Parathyroid adenoma (tissue), 2 donors: Measurements from ENCODE around the gene PPP2R5C.

ENCODE experiments used
- H2AFZ ChIP-seq: fragments of 300-600 bp; sonication (generic); one replicate; pipeline ENCODE4 v1.7.0; 2017; ENCODE audit warnings: antibody characterized with exemption, mild to moderate bottlenecking
- H3K27ac ChIP-seq: fragments of 300-600 bp; sonication (generic); one replicate; pipeline ENCODE4 v1.7.0; 2017
- H3K27me3 ChIP-seq: fragments of 300-600 bp; sonication (generic); one replicate; pipeline ENCODE4 v1.7.0; 2017; ENCODE audit warnings: low read length; ENCODE audit not compliant: control insufficient read depth, insufficient read depth
- H3K36me3 ChIP-seq: fragments of 300-600 bp; sonication (generic); one replicate; pipeline ENCODE4 v1.7.0; 2017; ENCODE audit warnings: low read length; ENCODE audit not compliant: control insufficient read depth, insufficient read depth
- H3K4me1 ChIP-seq: fragments of 300-600 bp; sonication (generic); one replicate; pipeline ENCODE4 v1.7.0; 2017; ENCODE audit warnings: control low read depth
- H3K4me2 ChIP-seq: fragments of 300-600 bp; sonication (generic); one replicate; pipeline ENCODE4 v1.7.0; 2017; ENCODE audit warnings: low read length
- H3K4me3 ChIP-seq: fragments of 300-600 bp; sonication (generic); one replicate; pipeline ENCODE4 v1.7.0; 2017; ENCODE audit warnings: low read depth, low read length
- H3K79me2 ChIP-seq: fragments of 300-600 bp; sonication (generic); one replicate; pipeline ENCODE4 v1.7.0; 2017; ENCODE audit warnings: control low read depth
- H3K9ac ChIP-seq: fragments of 300-600 bp; sonication (generic); one replicate; pipeline ENCODE4 v1.7.0; 2017; ENCODE audit warnings: mild to moderate bottlenecking
- H3K9me3 ChIP-seq: fragments of 300-600 bp; sonication (generic); one replicate; pipeline ENCODE4 v1.7.0; 2017; ENCODE audit warnings: low read length; ENCODE audit not compliant: control insufficient read depth
- TF ChIP-seq, protein P1 (sequence below): fragments of 300-600 bp; sonication (generic); IDR thresholded peaks from one replicate; pipeline ENCODE4 v1.7.0; 2017; ENCODE audit warnings: antibody characterized with exemption, mild to moderate bottlenecking
- donor health status: primary hyperparathyroidism.

Gene PPP2R5C

DNA sequence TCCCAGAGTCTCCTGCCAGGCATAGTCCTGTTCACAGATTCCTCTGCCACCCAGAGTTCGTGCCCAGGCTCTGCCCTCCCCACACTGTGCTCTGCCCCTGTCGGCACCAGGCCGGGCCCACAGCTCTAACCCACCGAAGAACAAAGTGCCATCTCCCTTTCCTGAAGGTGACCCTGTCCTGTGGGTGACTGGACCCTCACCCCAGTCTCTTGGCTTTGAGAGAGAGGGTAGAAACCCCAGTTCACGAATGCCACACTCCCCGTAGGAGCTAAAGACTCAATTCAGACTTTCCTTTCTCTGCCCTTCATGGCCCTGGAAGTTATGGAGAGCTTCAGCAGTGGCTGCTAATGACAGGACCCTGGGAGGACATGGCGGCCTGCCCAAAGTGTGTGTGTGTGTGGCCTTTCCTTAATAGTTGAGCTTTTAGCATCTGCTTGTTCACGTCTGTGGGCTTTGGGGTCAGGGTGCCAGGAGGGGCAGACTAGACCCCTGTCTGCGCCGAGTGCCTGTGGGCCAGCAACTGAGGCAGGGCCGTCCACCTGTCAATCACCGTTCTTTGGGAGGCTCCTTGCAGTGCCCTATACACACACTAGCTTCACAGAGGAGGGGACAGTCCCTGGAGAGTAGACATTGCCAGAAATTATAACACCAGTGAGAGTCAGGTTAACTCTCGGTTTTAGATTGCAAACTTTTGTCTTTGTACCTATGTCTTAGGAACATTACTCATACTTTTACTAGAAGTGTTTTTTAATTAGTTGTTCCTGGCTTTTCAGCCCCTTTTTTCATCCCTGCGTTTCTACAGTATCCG is 118.2 kb downstream of the PPP2R5C start:
- H3K9ac ChIP-seq, result no peak overlapping the region
- no peak overlapping the region for H3K4me2 ChIP-seq
- H3K79me2 ChIP-seq, result peaks cover 53% of the 10 kb centered on the region
- H3K27ac ChIP-seq, result no peak overlapping the region
- no peaks in the 10 kb centered on the region for H3K9me3 ChIP-seq
- H3K27me3 ChIP-seq, result no peaks in the 10 kb centered on the region
- TF ChIP-seq, protein P1, sequence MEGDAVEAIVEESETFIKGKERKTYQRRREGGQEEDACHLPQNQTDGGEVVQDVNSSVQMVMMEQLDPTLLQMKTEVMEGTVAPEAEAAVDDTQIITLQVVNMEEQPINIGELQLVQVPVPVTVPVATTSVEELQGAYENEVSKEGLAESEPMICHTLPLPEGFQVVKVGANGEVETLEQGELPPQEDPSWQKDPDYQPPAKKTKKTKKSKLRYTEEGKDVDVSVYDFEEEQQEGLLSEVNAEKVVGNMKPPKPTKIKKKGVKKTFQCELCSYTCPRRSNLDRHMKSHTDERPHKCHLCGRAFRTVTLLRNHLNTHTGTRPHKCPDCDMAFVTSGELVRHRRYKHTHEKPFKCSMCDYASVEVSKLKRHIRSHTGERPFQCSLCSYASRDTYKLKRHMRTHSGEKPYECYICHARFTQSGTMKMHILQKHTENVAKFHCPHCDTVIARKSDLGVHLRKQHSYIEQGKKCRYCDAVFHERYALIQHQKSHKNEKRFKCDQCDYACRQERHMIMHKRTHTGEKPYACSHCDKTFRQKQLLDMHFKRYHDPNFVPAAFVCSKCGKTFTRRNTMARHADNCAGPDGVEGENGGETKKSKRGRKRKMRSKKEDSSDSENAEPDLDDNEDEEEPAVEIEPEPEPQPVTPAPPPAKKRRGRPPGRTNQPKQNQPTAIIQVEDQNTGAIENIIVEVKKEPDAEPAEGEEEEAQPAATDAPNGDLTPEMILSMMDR, result no peak
- H2AFZ ChIP-seq, result no peak overlapping the region
- no peak overlapping the region for H3K4me3 ChIP-seq
- no peaks in the 10 kb centered on the region for H3K36me3 ChIP-seq
- no peaks in the 10 kb centered on the region for H3K4me1 ChIP-seq

DNA sequence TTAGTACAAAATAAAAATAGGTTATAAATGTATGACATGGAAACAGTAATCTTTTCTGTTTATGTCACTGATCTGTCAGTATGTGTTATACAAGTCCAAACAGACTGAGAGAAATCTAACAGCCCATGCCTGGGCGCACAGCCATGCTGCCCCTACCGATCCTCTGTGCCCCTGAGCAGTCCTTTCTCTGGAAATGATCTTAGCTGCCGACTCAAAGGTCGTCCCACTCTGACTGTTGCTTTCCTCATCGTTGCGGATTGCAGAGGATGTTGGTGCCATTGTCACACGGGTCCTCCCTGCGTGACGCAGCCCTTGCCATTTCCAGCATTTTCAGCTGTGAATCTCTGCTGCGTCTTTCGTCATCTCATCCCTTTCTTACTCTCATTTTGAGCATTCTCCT is 119.9 kb downstream of the PPP2R5C start:
- Histone ChIP-seq H3K9ac (no peak overlapping the region), H3K4me3 (no peak overlapping the region), H3K27me3 (no peaks in the 10 kb centered on the region), H3K4me1 (no peaks in the 10 kb centered on the region), H3K9me3 (no peaks in the 10 kb centered on the region), H3K79me2 (peaks cover 38% of the 10 kb centered on the region), H3K27ac (no peak overlapping the region), H2AFZ (no peak overlapping the region), H3K36me3 (no peaks in the 10 kb centered on the region), H3K4me2 (no peak overlapping the region)
- TF ChIP-seq, protein P1, result no peak

DNA sequence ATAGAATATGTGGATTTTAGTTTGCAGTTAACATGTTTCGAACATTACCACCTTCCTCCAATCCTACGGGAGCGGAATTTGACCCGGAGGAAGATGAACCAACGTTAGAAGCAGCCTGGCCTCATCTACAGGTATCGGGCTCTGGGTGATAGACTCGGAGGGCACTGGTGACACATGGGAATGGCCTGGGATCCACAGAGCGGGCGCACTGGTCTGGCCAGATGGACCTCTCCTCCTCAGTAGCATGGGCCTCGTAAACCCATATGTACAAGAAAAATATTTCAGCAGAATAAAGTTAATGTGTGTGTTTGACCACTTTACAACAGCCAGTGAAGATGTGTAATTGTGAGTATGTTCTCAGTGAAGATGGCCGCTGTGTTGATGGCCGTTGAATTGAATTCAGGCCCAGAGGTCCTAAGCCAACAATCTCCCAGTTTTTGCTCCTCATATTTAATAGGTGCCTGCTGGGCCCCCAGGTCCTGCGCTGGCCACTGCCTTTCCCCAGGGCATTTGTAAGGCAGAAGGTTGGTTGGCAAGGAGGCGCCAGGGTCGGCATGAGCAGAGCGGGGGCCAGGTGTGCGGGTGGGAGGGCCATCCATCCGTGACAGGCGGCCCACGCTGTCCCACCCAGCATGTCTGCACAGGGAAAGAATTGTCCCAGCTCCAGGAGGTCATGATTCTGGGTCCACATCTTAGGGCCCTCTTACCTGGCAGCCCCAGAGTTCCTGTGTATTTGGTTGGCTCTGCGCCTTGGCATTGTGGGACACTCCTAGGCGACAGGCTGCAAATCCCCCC is 120.8 kb downstream of the PPP2R5C start:
- no peaks in the 10 kb centered on the region for H3K36me3 ChIP-seq
- H3K9ac ChIP-seq, result no peak overlapping the region
- H3K79me2 ChIP-seq, result peaks cover 31% of the 10 kb centered on the region
- H3K4me1 ChIP-seq, result no peaks in the 10 kb centered on the region
- TF ChIP-seq, protein P1, result no peak
- H3K4me3 ChIP-seq, result no peak overlapping the region
- no peak overlapping the region for H3K4me2 ChIP-seq
- no peaks in the 10 kb centered on the region for H3K27me3 ChIP-seq
- no peaks in the 10 kb centered on the region for H3K9me3 ChIP-seq
- no peak overlapping the region for H2AFZ ChIP-seq
- no peak overlapping the region for H3K27ac ChIP-seq

DNA sequence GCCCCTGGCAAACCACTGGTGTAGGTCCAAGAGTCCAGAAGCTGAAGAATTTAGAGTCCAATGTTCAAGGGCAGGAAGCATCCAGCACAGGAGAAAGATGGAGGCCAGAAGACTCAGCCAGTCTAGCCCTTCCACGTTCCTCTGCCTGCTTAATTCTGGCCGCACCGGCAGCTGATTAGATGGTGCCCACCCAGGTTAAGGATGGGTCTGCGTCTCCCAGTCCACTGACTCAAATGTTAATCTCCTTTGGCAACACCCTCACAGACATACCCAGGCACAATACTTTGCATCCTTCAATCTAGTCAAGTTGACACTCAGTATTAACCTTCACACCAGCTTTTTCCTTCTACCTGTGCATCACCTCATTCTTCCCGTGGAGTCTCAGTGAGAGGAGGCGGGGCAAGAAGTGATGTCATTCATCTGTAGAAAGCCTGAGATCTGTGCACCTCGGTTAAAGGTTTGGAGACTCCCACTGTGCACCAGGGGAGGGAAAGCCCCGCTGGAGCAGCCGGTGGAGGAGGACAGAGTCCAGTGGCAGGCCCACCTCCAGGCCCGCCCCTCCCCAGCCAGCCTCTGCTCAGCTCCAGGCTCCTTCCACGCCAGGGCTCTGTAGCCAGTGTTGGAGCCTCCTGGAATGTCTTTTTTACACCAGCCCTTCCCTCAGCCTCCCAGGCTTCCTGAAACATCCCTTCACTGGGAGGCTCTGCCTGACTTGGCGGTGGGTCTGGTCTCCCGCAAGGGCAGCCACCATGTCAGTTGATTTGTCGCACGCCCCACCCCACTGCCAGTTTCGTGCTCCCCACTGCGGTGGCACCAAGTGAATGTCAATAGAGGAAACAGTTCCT is 122.8 kb downstream of the PPP2R5C start:
- TF ChIP-seq, protein P1, result no peak
- no peaks in the 10 kb centered on the region for H3K4me1 ChIP-seq
- H3K27me3 ChIP-seq, result no peaks in the 10 kb centered on the region
- no peak overlapping the region for H3K4me3 ChIP-seq
- no peak overlapping the region for H3K27ac ChIP-seq
- no peak overlapping the region for H3K4me2 ChIP-seq
- no peaks in the 10 kb centered on the region for H3K9me3 ChIP-seq
- no peak overlapping the region for H2AFZ ChIP-seq
- H3K79me2 ChIP-seq, result peaks cover 18% of the 10 kb centered on the region
- no peaks in the 10 kb centered on the region for H3K36me3 ChIP-seq
- H3K9ac ChIP-seq, result no peak overlapping the region
